PC-9 (cell line): ENCODE data around the gene KLC1.

Source experiments
- CTCF ChIP-seq: fragments of 200-600 bp; sonication (generic); conservative IDR thresholded peaks from 2 replicates; pipeline ENCODE4 v1.6.1; 2017; ENCODE audit warnings: mixed run types, antibody characterized with exemption, mild to moderate bottlenecking, moderate library complexity
- EZH2 ChIP-seq: fragments of 200-600 bp; sonication (generic); IDR thresholded peaks from 2 replicates; pipeline ENCODE4 v1.8.0; 2017; ENCODE audit warnings: antibody characterized with exemption, low read depth

DNA sequence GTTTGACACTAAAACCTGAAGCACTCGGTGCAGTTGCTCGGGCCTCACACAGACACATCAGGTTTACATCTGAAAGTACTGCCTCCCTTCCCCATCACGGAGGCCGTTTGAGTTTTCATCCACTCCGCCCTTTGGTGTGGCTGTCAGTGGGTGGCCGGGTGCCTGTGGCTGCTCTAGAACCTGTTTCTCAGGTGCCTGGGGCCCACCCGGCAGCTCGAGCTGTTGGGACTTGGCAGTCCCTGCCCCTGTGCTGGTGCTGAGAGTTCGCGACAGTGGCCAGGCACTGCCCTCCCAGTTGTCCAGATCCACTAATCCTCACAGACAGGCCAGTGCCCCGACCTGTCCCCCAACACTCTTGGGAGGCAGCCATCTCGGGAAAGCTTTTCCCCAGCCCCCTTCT is 63.9 kb downstream of the KLC1 start:
- no peak for TF ChIP-seq CTCF
- no peak for TF ChIP-seq EZH2
